NCI-H446 (cell line): ENCODE data around the gene ADAM23.

ENCODE experiments used
- DNase-seq, 2 experiments: peaks; one replicate each; lab custom pipeline; 2025; lab: John Stamatoyannopoulos, UW

The ADAM23 gene

GRCh38 chr2:206647985-206648384, 204.7 kb downstream of the ADAM23 start:
- no peak for DNase-seq

GRCh38 chr2:206657087-206657486, 213.8 kb downstream of the ADAM23 start:
- DNase-seq, result no peak

- DNase-seq, result no peak
These were observed 221.9 kb downstream of the ADAM23 start for GRCh38 chr2:206665251-206665650.
